Lower leg skin (tissue), 4 donors: ENCODE data around the gene EIF3F. TPM values are rescaled to one million over a fixed set of nuclear protein-coding genes. Genes with fewer than 3 reads are reported as not detected.
A peak's percentile ranks its signal among the peaks of the same experiment; 100 is the strongest.

Experiments
- DNase-seq, 2 donors: peaks; one replicate each; pipeline ENCODE4 v3.0.0-alpha.2; 2019; ENCODE audit warnings: low spot score in 2 of 2
- H3K4me3 ChIP-seq: fragments of 200-600 bp; sonication (generic); 2 replicates; pipeline ENCODE4 v1.5.1; 2017; ENCODE audit warnings: mild to moderate bottlenecking, low read depth; ENCODE audit not compliant: poor library complexity, severe bottlenecking
- POLR2A ChIP-seq, 2 donors: fragments of 450-650 bp; IDR thresholded peaks; one replicate each; pipeline ENCODE4 v1.6.1; 2016 to 2017; ENCODE audit warnings: antibody characterized with exemption in 2 of 2, mild to moderate bottlenecking in 1 of 2, moderate library complexity in 1 of 2
- WGBS, 2 donors: methylation state at CpG; one replicate each; pipeline ENCODE4 v1.1.5; 2018; 5-methylcytosine and 5-hydroxymethylcytosine counted together
- intact Hi-C: fragments of 100-400 bp; cut with DNase I; formaldehyde crosslinking; loops from one replicate; pipeline ENCODE4 v1.15.0; 2023; ENCODE audit warnings: low total_unique reads
- total RNA-seq, 4 donors: library from RNA; depleted of rRNA; stranded (reverse); fragments of >200 nt; gene quantifications; one replicate each; pipeline ENCODE4 v1.1.0, GENCODE V29; 2016
- TF ChIP-seq, protein P1 (sequence below), 3 donors: fragments of 450-650 bp; IDR thresholded peaks; one replicate each; pipeline ENCODE4 v1.5.1; 2016; ENCODE audit warnings: antibody characterized with exemption in 3 of 3, mild to moderate bottlenecking in 3 of 3, moderate library complexity in 2 of 3

EIF3F gene
- total RNA-seq, 4 donors from 2014 or later = 316 to 432 (median 384) TPM

DNA sequence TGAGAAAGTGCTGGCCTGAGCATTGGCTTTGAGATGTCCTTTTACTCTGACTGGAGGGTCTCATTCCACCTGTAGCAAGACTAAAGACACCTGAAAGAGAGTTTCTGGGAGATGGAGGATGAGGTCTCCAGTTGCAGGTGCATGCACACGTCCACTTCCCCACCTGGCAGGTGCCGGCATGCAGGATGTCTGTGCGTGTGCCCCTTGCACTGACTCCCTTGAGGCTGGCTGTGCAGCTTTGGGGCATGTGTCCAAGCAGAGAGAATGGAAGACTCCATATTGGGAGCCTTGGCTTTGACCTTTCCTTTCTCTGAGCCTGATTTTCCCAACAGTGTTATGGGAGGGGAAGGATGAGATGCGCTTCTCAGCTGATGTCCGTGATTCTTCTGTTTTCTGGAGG is 49.8 kb downstream of the EIF3F start:
- DNase-seq = peak in 1 of 2 donors; percentile 42
- intact Hi-C loops = loop anchor here (10.0 kb wide), 1 partner anchor 58 kb away; no protein-coding TSS in a partner anchor
- WGBS, 2 donors = 87 to 88% methylated on average over 5 of the region's 5 CpGs
- H3K4me3 ChIP-seq = no peak overlapping the region
- TF ChIP-seq POLR2A (IDR thresholded peaks at IDR 0.05) = no peak
- TF ChIP-seq, protein P1, sequence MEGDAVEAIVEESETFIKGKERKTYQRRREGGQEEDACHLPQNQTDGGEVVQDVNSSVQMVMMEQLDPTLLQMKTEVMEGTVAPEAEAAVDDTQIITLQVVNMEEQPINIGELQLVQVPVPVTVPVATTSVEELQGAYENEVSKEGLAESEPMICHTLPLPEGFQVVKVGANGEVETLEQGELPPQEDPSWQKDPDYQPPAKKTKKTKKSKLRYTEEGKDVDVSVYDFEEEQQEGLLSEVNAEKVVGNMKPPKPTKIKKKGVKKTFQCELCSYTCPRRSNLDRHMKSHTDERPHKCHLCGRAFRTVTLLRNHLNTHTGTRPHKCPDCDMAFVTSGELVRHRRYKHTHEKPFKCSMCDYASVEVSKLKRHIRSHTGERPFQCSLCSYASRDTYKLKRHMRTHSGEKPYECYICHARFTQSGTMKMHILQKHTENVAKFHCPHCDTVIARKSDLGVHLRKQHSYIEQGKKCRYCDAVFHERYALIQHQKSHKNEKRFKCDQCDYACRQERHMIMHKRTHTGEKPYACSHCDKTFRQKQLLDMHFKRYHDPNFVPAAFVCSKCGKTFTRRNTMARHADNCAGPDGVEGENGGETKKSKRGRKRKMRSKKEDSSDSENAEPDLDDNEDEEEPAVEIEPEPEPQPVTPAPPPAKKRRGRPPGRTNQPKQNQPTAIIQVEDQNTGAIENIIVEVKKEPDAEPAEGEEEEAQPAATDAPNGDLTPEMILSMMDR (IDR thresholded peaks at IDR 0.05) = no peak

DNA sequence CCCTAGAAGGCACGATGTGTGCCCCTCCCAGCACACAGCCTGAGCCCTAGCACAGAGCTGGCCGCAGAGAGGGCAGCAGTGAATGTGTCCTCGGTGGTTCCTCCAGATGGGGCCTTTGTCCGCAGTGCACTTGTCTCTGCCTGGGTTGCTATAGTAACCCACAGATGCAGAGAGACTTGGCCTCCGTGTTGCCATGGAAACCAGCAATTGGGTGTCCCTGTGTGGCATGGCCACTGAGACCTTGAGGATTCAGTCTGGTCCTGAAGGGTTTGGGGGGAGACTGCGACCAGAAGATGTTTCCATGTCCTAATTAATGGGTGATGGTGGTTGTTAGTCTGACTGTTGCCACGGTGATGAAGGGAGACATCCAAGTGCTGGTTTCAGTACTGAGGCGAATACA is 51.3 kb downstream of the EIF3F start:
- intact Hi-C loops = loop anchor here (10.0 kb wide), 1 partner anchor 56 kb away; no protein-coding TSS in a partner anchor
- DNase-seq = peak in 1 of 2 donors; percentile 70
- H3K4me3 ChIP-seq = no peak overlapping the region
- WGBS, 2 donors = 77 to 85% methylated on average over 8 of the region's 8 CpGs
- TF ChIP-seq POLR2A (IDR thresholded peaks at IDR 0.05) = no peak
- TF ChIP-seq, protein P1 (IDR thresholded peaks at IDR 0.05) = no peak

DNA sequence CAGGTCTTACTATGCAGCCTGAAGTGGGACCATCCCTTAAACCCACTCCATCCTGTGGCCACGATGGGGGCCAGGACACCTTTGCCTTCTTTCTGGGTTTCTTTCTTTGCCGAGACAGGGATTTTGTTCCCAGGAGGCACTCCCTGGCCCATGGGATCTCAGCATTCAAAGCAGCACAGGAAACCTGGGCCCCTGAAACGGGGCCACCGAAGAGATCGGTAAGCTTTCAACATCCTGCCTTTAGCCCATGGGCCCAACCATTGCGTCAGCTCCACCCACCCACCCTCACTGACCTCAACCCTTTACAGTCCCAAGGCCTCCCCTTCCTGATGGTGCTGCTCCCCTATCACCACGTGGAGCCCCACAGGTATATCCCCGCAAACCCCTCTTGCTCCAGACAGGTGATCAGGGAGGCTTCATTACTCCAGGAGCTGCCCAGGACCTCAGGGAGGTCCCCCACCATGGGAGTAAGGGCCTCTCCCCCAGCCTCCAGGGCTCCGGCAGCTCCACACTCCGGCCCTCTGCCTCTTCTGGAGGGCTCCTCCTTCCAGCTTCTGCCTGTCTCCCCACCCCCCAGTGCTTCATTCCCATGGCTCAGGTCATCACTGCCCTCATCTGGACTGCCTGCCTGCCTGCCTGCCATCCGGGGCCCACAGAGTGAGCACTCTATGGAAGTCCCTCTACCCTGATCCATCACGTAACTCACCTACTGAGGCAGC is 51.8 kb downstream of the EIF3F start:
- peak in 1 of 2 donors; percentile 74 for DNase-seq
- H3K4me3 ChIP-seq = no peak overlapping the region
- intact Hi-C loops = loop anchor here (10.0 kb wide), 1 partner anchor 56 kb away; no protein-coding TSS in a partner anchor
- 85 to 89% methylated on average over 12 of the region's 12 CpGs for WGBS, 2 donors
- no peak for TF ChIP-seq POLR2A (IDR thresholded peaks at IDR 0.05)
- TF ChIP-seq, protein P1 (IDR thresholded peaks at IDR 0.05) = no peak

DNA sequence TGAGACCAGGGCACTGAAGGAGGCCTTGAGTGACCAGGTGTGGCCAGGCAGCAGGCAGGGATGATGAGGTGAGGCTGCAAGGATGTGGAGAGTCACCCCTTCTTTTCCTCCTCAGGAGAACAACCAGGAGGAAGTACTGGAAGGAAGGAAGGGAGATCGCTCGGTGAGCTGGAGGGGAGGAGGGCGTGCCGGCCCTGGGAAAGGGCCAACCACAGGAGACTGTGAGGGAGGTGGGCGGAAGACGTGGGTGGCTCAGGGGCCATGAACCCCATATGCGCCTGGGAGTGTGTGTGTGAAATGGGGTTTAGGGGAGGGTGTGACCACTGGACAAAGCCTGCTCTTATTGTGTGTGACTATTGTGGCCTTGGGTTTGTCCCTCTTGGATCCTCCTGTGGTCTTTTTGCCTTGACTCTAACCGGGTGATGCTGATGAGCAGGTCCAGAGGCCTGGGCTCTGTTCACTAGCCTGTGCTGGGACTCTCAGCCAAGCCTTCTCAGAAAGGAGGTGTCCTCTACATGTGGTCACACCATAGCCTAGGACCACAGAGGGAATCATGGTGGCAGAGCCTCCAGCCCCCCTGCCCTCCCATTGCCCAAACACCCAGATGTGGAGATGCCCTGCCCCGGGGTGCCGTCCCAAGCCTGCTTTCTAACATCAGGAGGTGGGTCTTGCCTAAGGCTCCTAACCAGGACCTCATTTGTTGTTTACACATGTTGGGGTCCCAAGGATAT is 52.6 kb downstream of the EIF3F start:
- H3K4me3 ChIP-seq = no peak overlapping the region
- intact Hi-C loops = loop anchor here (10.0 kb wide), 1 partner anchor 55 kb away; no protein-coding TSS in a partner anchor
- DNase-seq = peak in 1 of 2 donors; percentile 71
- WGBS, 2 donors = 77 to 89% methylated on average over 10 of the region's 10 CpGs
- TF ChIP-seq, protein P1 (IDR thresholded peaks at IDR 0.05) = no peak
- no peak for TF ChIP-seq POLR2A (IDR thresholded peaks at IDR 0.05)

DNA sequence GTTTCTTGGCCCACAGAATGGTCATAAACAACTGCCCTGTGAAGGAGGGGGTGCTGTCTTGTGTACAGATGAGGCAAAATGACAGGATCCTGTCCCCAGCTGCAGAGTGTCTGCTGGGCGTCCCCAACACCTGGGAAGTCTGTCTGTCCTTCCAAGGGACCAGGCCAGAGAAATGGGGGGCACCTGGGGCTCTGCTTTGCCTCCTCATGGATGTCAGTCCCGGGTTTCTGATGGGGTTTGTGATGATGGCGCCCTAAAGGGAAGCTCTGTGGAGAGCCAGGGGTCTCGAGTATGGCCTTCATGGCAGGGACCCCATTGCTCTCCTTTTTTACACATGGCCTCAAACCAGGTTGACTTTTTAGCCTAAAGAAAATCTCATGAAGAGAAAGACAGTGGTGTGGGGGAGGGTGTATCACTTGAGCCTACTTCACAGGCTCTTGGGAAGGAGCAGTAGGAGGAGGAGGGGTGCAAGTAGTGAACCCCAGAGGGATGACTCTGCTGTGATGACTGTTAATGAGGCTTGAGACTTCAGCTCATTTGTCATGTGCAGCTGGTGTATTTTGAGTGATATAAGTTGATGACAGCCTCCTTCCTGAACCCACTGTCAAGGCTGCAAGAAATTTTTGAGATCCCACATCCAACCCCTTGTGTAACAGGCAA is 53.3 kb downstream of the EIF3F start:
- TF ChIP-seq POLR2A (IDR thresholded peaks at IDR 0.05) = no peak
- no peak overlapping the region for H3K4me3 ChIP-seq
- 79 to 84% methylated on average over 4 of the region's 4 CpGs for WGBS, 2 donors
- DNase-seq = peak in 1 of 2 donors; percentile 40
- intact Hi-C loops = no loop called here

DNA sequence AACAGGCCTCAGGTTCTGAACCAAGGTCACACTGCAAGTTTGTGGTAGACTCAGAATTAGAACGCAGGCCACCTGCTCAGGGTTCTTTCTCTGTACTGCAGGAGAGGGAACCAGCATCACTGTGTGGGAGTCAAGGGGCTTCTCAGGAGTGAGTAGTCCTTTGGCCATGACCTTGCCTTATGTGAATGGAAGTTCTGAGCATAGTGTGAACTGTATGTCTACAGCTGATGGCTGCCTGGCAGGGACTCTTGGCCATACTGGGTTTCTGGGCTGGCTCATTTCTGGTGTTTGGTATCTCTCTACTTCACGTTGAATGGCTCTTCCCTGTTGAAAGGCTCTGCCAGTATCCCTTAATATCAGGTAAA is 53.8 kb downstream of the EIF3F start:
- 85 to 97% methylated on average over 2 of the region's 2 CpGs for WGBS, 2 donors
- H3K4me3 ChIP-seq = no peak overlapping the region
- intact Hi-C loops = no loop called here
- peak in 1 of 2 donors; percentile 39 for DNase-seq
- TF ChIP-seq, protein P1 (IDR thresholded peaks at IDR 0.05) = no peak
- TF ChIP-seq POLR2A (IDR thresholded peaks at IDR 0.05) = no peak
